Fibroblast of pulmonary artery (primary cell): Measurements from ENCODE around the gene AFMID.

ENCODE experiments used
- DNase-seq: peaks from one replicate; pipeline ENCODE4 v3.0.0-alpha.2; 2010; ENCODE audit warnings: low read depth
- H3K4me3 ChIP-seq: replicated peaks from 2 replicates; pipeline ENCODE4 v1.5.1; 2011; ENCODE audit warnings: low read depth, mild to moderate bottlenecking, control low read depth, low read length, moderate library complexity
- CTCF ChIP-seq: IDR thresholded peaks from 2 replicates; pipeline ENCODE4 v1.5.1; 2011; ENCODE audit warnings: mild to moderate bottlenecking, control low read depth, low read length, inconsistent platforms; ENCODE audit errors: missing control alignments

The AFMID gene

GRCh38 chr17:78226759-78227454 is 39.7 kb downstream of the AFMID start:
- no peak for DNase-seq
- H3K4me3 ChIP-seq = no peak overlapping the region
- TF ChIP-seq CTCF = no peak

- H3K4me3 ChIP-seq = no peak overlapping the region
- no peak for TF ChIP-seq CTCF
- no peak for DNase-seq
These were observed 40.3 kb downstream of the AFMID start for GRCh38 chr17:78227455-78227916.

GRCh38 chr17:78228176-78228575 is 41.0 kb downstream of the AFMID start:
- TF ChIP-seq CTCF = no peak
- H3K4me3 ChIP-seq = no peak overlapping the region
- no peak for DNase-seq

- TF ChIP-seq CTCF = no peak
- no peak overlapping the region for H3K4me3 ChIP-seq
- DNase-seq = no peak
These were observed 43.2 kb downstream of the AFMID start for GRCh38 chr17:78230252-78230962.

GRCh38 chr17:78230996-78231935 is 44.1 kb downstream of the AFMID start, which contains the start of gene TMEM235:
TSS of gene TMEM235 (plus strand) at chr17:78231631. CDS start at chr17:78232024, 393 bp downstream.
- TF ChIP-seq CTCF = no peak
- no peak for DNase-seq
- no peak within 1 kb of the TSS for H3K4me3 ChIP-seq

GRCh38 chr17:78231991-78232858 is 45.1 kb downstream of the AFMID start:
- no peak overlapping the region for H3K4me3 ChIP-seq
- TF ChIP-seq CTCF = no peak
- DNase-seq = no peak
